ENCODE data around the gene IL17REL. TPM values are rescaled to one million over a fixed set of nuclear protein-coding genes. Genes with fewer than 3 reads are reported as not detected.

IL17REL gene
- total RNA-seq, 2 donors from 2014 or later = not detected

- ATAC-seq (no peak), DNase-seq (no peak)
- intact Hi-C loops (cut with DNase I) = no loop called here
These were observed 8.0 kb upstream of the IL17REL start for GRCh38 chr22:50020606-50021005.

GRCh38 chr22:50019316-50019715, 6.8 kb upstream of the IL17REL start:
- no peak overlapping the region for H3K27ac ChIP-seq
- no peaks in the 10 kb centered on the region for H3K36me3 ChIP-seq (replicated peaks in 1 of 2; ENCODE audit: insufficient read depth in 1 of 2, low read depth in 2 of 2)
- H3K4me1 ChIP-seq = peaks cover 8% of the 10 kb centered on the region
- H3K9me3 ChIP-seq = no peaks in the 10 kb centered on the region
- 80 to 85% methylated on average over 2 to 3 of the region's 3 CpGs for WGBS, 2 donors
- no peaks in the 10 kb centered on the region for H3K27me3 ChIP-seq
- no peak for ATAC-seq
- DNase-seq = no peak
- H3K4me3 ChIP-seq = no peak overlapping the region
- intact Hi-C loops (cut with DNase I) = no loop called here
- TF ChIP-seq CTCF (IDR thresholded peaks at IDR 0.05) (no peak), POLR2A (IDR thresholded peaks at IDR 0.05) (no peak)

More at GRCh38 chr22:50020606-50021005, 8.0 kb upstream of the IL17REL start:
- Histone ChIP-seq H3K27me3 (no peaks in the 10 kb centered on the region), H3K36me3 (replicated peaks in 1 of 2; ENCODE audit: insufficient read depth in 1 of 2, low read depth in 2 of 2) (no peaks in the 10 kb centered on the region), H3K9me3 (no peaks in the 10 kb centered on the region), H3K27ac (no peak overlapping the region), H3K4me1 (no peaks in the 10 kb centered on the region), H3K4me3 (no peak overlapping the region)
- WGBS, 2 donors = 83 to 85% methylated on average over 15 of the region's 15 CpGs
- no peak for TF ChIP-seq POLR2A (IDR thresholded peaks at IDR 0.05)
- no peak for TF ChIP-seq CTCF (IDR thresholded peaks at IDR 0.05)

- H3K27ac ChIP-seq = no peak overlapping the region
- no peaks in the 10 kb centered on the region for H3K9me3 ChIP-seq
- no peak for ATAC-seq
- WGBS, 2 donors = 55 to 58% methylated on average over 11 of the region's 11 CpGs
- H3K4me1 ChIP-seq = peaks cover 8% of the 10 kb centered on the region
- H3K27me3 ChIP-seq = no peaks in the 10 kb centered on the region
- intact Hi-C loops (cut with DNase I) = no loop called here
- no peak overlapping the region for H3K4me3 ChIP-seq
- DNase-seq = no peak
- no peak for TF ChIP-seq POLR2A (IDR thresholded peaks at IDR 0.05)
- no peak for TF ChIP-seq CTCF (IDR thresholded peaks at IDR 0.05)
- H3K36me3 ChIP-seq (replicated peaks in 1 of 2; ENCODE audit: insufficient read depth in 1 of 2, low read depth in 2 of 2) = no peaks in the 10 kb centered on the region
These were observed 6.2 kb upstream of the IL17REL start for GRCh38 chr22:50018608-50019285.

- Histone ChIP-seq H3K36me3 (replicated peaks in 1 of 2; ENCODE audit: insufficient read depth in 1 of 2, low read depth in 2 of 2) (no peaks in the 10 kb centered on the region), H3K4me1 (peaks cover 8% of the 10 kb centered on the region), H3K9me3 (no peaks in the 10 kb centered on the region), H3K4me3 (no peak overlapping the region), H3K27ac (no peak overlapping the region), H3K27me3 (no peaks in the 10 kb centered on the region)
- WGBS, 2 donors = 86 to 90% methylated on average over 6 of the region's 6 CpGs
- TF ChIP-seq CTCF (IDR thresholded peaks at IDR 0.05) (no peak), POLR2A (IDR thresholded peaks at IDR 0.05) (no peak)
- ATAC-seq (no peak), DNase-seq (no peak)
- intact Hi-C loops (cut with DNase I) = no loop called here
These were observed 5.2 kb upstream of the IL17REL start for GRCh38 chr22:50017701-50018224.

Data from body of pancreas (tissue), 4 donors.